HG02678 (cell line): ENCODE measurements around the gene SLC22A2.

Source experiments
- ATAC-seq: cut with Tn5 transposase; IDR thresholded peaks from one replicate; pipeline ENCODE4 v1.9.1; 2021; ENCODE audit warnings: mild to moderate bottlenecking, moderate library complexity; ENCODE audit not compliant: unreplicated experiment

Gene SLC22A2

GRCh38 chr6:160218810-160219209 lies 39.8 kb downstream of the SLC22A2 start:
- ATAC-seq = no peak

GRCh38 chr6:160217863-160218262 lies 40.8 kb downstream of the SLC22A2 start:
- ATAC-seq = no peak

- no peak for ATAC-seq
These were observed 41.5 kb downstream of the SLC22A2 start for GRCh38 chr6:160217073-160217472.

GRCh38 chr6:160215232-160215631 lies 43.4 kb downstream of the SLC22A2 start:
- no peak for ATAC-seq

GRCh38 chr6:160207618-160208017 lies 51.0 kb downstream of the SLC22A2 start:
- no peak for ATAC-seq

GRCh38 chr6:160204710-160205109 lies 53.9 kb downstream of the SLC22A2 start:
- no peak for ATAC-seq

- ATAC-seq = no peak
These were observed 54.7 kb downstream of the SLC22A2 start for GRCh38 chr6:160203953-160204352.

- ATAC-seq = no peak
These were observed 55.1 kb downstream of the SLC22A2 start for GRCh38 chr6:160203522-160203921.

- ATAC-seq = no peak
These were observed 55.5 kb downstream of the SLC22A2 start for GRCh38 chr6:160203076-160203475.

- ATAC-seq = no peak
These were observed 56.2 kb downstream of the SLC22A2 start for GRCh38 chr6:160202411-160202810.

- no peak for ATAC-seq
These were observed 57.6 kb downstream of the SLC22A2 start for GRCh38 chr6:160201061-160201460.

GRCh38 chr6:160198606-160199211 lies 59.9 kb downstream of the SLC22A2 start:
- peak; percentile 94 for ATAC-seq

- ATAC-seq = no peak
These were observed 61.0 kb downstream of the SLC22A2 start for GRCh38 chr6:160197662-160198061.

GRCh38 chr6:160194808-160195207 lies 63.8 kb downstream of the SLC22A2 start:
- ATAC-seq = no peak

GRCh38 chr6:160192840-160193239 lies 65.8 kb downstream of the SLC22A2 start:
- ATAC-seq = no peak

GRCh38 chr6:160190973-160191372 lies 67.6 kb downstream of the SLC22A2 start:
- no peak for ATAC-seq

- ATAC-seq = no peak
These were observed 68.5 kb downstream of the SLC22A2 start for GRCh38 chr6:160190081-160190480.

GRCh38 chr6:160188773-160189172 lies 69.8 kb downstream of the SLC22A2 start:
- ATAC-seq = no peak

- no peak for ATAC-seq
These were observed 77.9 kb downstream of the SLC22A2 start for GRCh38 chr6:160180706-160181105.

- no peak for ATAC-seq
These were observed 80.3 kb downstream of the SLC22A2 start for GRCh38 chr6:160178271-160178670.

GRCh38 chr6:160177220-160177619 lies 81.4 kb downstream of the SLC22A2 start:
- ATAC-seq = no peak

GRCh38 chr6:160174681-160175080 lies 83.9 kb downstream of the SLC22A2 start:
- no peak for ATAC-seq

- no peak for ATAC-seq
These were observed 84.7 kb downstream of the SLC22A2 start for GRCh38 chr6:160173806-160174527.
